Right forelimb (tissue), 1 donor: ENCODE measurements around the gene ZC3H14.
A peak's percentile ranks its signal among the peaks of the same experiment; 100 is the strongest.
"Not testable (repeated sequence)": the region's sequence is repeated elsewhere in the genome, so short reads cannot be mapped to it uniquely, and the experiment has no call there.

ENCODE experiments used
- DNase-seq: peaks from one replicate; pipeline ENCODE4 v3.0.0-alpha.2; 2018

ZC3H14 gene

GRCh38 chr14:88562831-88563686 lies at the start of gene ZC3H14:
Gene ZC3H14, plus strand, starts transcription at chr14:88563037. Its CDS starts 97 bp downstream, at chr14:88563134.
- peak; percentile 93 for DNase-seq

GRCh38 chr14:88515499-88516221 lies 47.2 kb upstream of the ZC3H14 start:
- no peak for DNase-seq

GRCh38 chr14:88516861-88517357 lies 45.9 kb upstream of the ZC3H14 start:
- no peak for DNase-seq

GRCh38 chr14:88518592-88519512 lies 44.0 kb upstream of the ZC3H14 start:
- DNase-seq, result no peak

GRCh38 chr14:88519907-88520306 lies 42.9 kb upstream of the ZC3H14 start:
- DNase-seq, result no peak

GRCh38 chr14:88521818-88522217 lies 41.0 kb upstream of the ZC3H14 start:
- no peak for DNase-seq

- no peak for DNase-seq
These were observed 40.4 kb upstream of the ZC3H14 start for GRCh38 chr14:88522393-88522792.

- not testable (repeated sequence) for DNase-seq
These were observed 32.9 kb upstream of the ZC3H14 start for GRCh38 chr14:88529889-88530288.

GRCh38 chr14:88533064-88533602 lies 29.7 kb upstream of the ZC3H14 start:
- no peak for DNase-seq

- no peak for DNase-seq
These were observed 27.7 kb upstream of the ZC3H14 start for GRCh38 chr14:88535149-88535548.

- no peak for DNase-seq
These were observed 27.0 kb upstream of the ZC3H14 start for GRCh38 chr14:88535813-88536212.

- DNase-seq, result no peak
These were observed 21.5 kb upstream of the ZC3H14 start for GRCh38 chr14:88541324-88541723.

- DNase-seq, result no peak
These were observed 19.7 kb upstream of the ZC3H14 start for GRCh38 chr14:88542857-88543795.

- no peak for DNase-seq
These were observed 17.6 kb upstream of the ZC3H14 start for GRCh38 chr14:88545256-88545655.

- DNase-seq, result no peak
These were observed 16.0 kb upstream of the ZC3H14 start for GRCh38 chr14:88546621-88547385.

- DNase-seq, result no peak
These were observed 15.5 kb upstream of the ZC3H14 start for GRCh38 chr14:88547386-88547780.

- DNase-seq, result no peak
These were observed 12.8 kb upstream of the ZC3H14 start for GRCh38 chr14:88550078-88550477.

- DNase-seq, result peak; percentile 90
These were observed 11.6 kb upstream of the ZC3H14 start for GRCh38 chr14:88551094-88551870.

- peak; percentile 60 for DNase-seq
These were observed 10.8 kb upstream of the ZC3H14 start for GRCh38 chr14:88551980-88552431.

- no peak for DNase-seq
These were observed 10.0 kb upstream of the ZC3H14 start for GRCh38 chr14:88552876-88553275.
